Sigmoid colon (tissue), 4 donors: ENCODE measurements around the gene TECPR2.

Experiments used
- CTCF ChIP-seq, 4 experiments: fragments of 450-650 bp in 3 of 4; fragments of 200-600 bp in 1 of 4; IDR thresholded peaks; one replicate each; pipeline ENCODE4 v1.5.1; 2016 to 2019; ENCODE audit warnings: antibody characterized with exemption in 4 of 4, mild to moderate bottlenecking in 3 of 4, moderate library complexity in 2 of 4
- EP300 ChIP-seq, 4 donors: sonication (generic); formaldehyde crosslinking; IDR thresholded peaks; one replicate each; pipeline ENCODE4 v1.6.1; 2017; ENCODE audit warnings: antibody characterized with exemption in 4 of 4

GRCh38 chr14:102421411-102422057, 58.8 kb downstream of the TECPR2 start:
- TF ChIP-seq CTCF (IDR thresholded peaks at IDR 0.05) (no peak), EP300 (IDR thresholded peaks at IDR 0.05) (no peak)
